Gastroesophageal sphincter (tissue), 3 donors: ENCODE results near the gene ACSM2B.
"Not testable (repeated sequence)": the region's sequence is repeated elsewhere in the genome, so short reads cannot be mapped to it uniquely, and the experiment has no call there.

ENCODE experiments used
- CTCF ChIP-seq, 4 experiments: fragments of 200-600 bp in 2 of 4; fragments of 450-650 bp in 2 of 4; sonication (generic) in 1 of 4; IDR thresholded peaks; one replicate each; pipeline ENCODE4 v1.5.1; 2017 to 2019; ENCODE audit warnings: antibody characterized with exemption in 4 of 4, mild to moderate bottlenecking in 2 of 4, moderate library complexity in 2 of 4
- POLR2AphosphoS5 ChIP-seq: sonication (generic); formaldehyde crosslinking; IDR thresholded peaks from one replicate; pipeline ENCODE4 v1.6.1; 2017; ENCODE audit warnings: antibody characterized with exemption

GRCh38 chr16:20589486-20589885 lies 13.3 kb upstream of the ACSM2B start:
- not testable (repeated sequence) for TF ChIP-seq CTCF (IDR thresholded peaks at IDR 0.05); POLR2AphosphoS5
